ENCODE data around the gene TRAPPC11.

The TRAPPC11 gene

GRCh38 chr4:183636503-183636902 lies 22.6 kb upstream of the TRAPPC11 start:
- ChIA-PET POLR2A (no interaction called here), CTCF (interaction anchor here (0.8 to 1.5 kb wide), 4 partner anchors 9 to 167 kb away, joined by 3 read pairs; no protein-coding TSS in a partner anchor)
- no peak overlapping the region for H3K4me3 ChIP-seq (ENCODE audit: low read depth, low read length)
- DNase-seq (ENCODE audit: low read depth, low spot score), result no peak
- no peak for TF ChIP-seq CTCF (IDR thresholded peaks at IDR 0.05; ENCODE audit: insufficient read depth, low read length, missing control alignments)

- ChIA-PET POLR2A (no interaction called here), CTCF (interaction anchor here (0.8 to 1.5 kb wide), 4 partner anchors 10 to 168 kb away, joined by 3 read pairs; no protein-coding TSS in a partner anchor)
- no peak for TF ChIP-seq CTCF (IDR thresholded peaks at IDR 0.05; ENCODE audit: insufficient read depth, low read length, missing control alignments)
- DNase-seq (ENCODE audit: low read depth, low spot score), result no peak
- H3K4me3 ChIP-seq (ENCODE audit: low read depth, low read length), result no peak overlapping the region
Observed at GRCh38 chr4:183636923-183637322, 22.2 kb upstream of the TRAPPC11 start.

- CTCF ChIA-PET, result interaction anchor here (1.0 to 1.1 kb wide), 2 partner anchors 10 to 168 kb away, joined by 3 read pairs; no protein-coding TSS in a partner anchor
- TF ChIP-seq CTCF (IDR thresholded peaks at IDR 0.05; ENCODE audit: insufficient read depth, low read length, missing control alignments), result no peak
- POLR2A ChIA-PET, result no interaction called here
- no peak for DNase-seq (ENCODE audit: low read depth, low spot score)
- no peak overlapping the region for H3K4me3 ChIP-seq (ENCODE audit: low read depth, low read length)
Observed at GRCh38 chr4:183637461-183637860, 21.6 kb upstream of the TRAPPC11 start.

GRCh38 chr4:183638436-183638835 lies 20.7 kb upstream of the TRAPPC11 start:
- H3K4me3 ChIP-seq (ENCODE audit: low read depth, low read length), result no peak overlapping the region
- ChIA-PET CTCF (no interaction called here), POLR2A (no interaction called here)
- no peak for DNase-seq (ENCODE audit: low read depth, low spot score)
- no peak for TF ChIP-seq CTCF (IDR thresholded peaks at IDR 0.05; ENCODE audit: insufficient read depth, low read length, missing control alignments)

GRCh38 chr4:183639291-183639690 lies 19.8 kb upstream of the TRAPPC11 start:
- ChIA-PET CTCF (no interaction called here), POLR2A (no interaction called here)
- no peak for DNase-seq (ENCODE audit: low read depth, low spot score)
- no peak for TF ChIP-seq CTCF (IDR thresholded peaks at IDR 0.05; ENCODE audit: insufficient read depth, low read length, missing control alignments)
- H3K4me3 ChIP-seq (ENCODE audit: low read depth, low read length), result no peak overlapping the region

- POLR2A ChIA-PET, result no interaction called here
- H3K4me3 ChIP-seq (ENCODE audit: low read depth, low read length), result no peak overlapping the region
- TF ChIP-seq CTCF (IDR thresholded peaks at IDR 0.05; ENCODE audit: insufficient read depth, low read length, missing control alignments), result no peak
- CTCF ChIA-PET, result interaction anchor here (0.7 kb wide), 1 partner anchor 13 kb away, joined by 3 read pairs; no protein-coding TSS in a partner anchor
- DNase-seq (ENCODE audit: low read depth, low spot score), result no peak
Observed at GRCh38 chr4:183645326-183645725, 13.8 kb upstream of the TRAPPC11 start.
